Fibroblast of pulmonary artery (primary cell): ENCODE measurements around the gene TPRX2.
"Not testable (repeated sequence)": the region's sequence is repeated elsewhere in the genome, so short reads cannot be mapped to it uniquely, and the experiment has no call there.

Experiments used
- DNase-seq: peaks from one replicate; pipeline ENCODE4 v3.0.0-alpha.2; 2010; ENCODE audit warnings: low read depth
- H3K4me3 ChIP-seq: replicated peaks from 2 replicates; pipeline ENCODE4 v1.5.1; 2011; ENCODE audit warnings: low read depth, mild to moderate bottlenecking, control low read depth, low read length, moderate library complexity
- TF ChIP-seq, protein P1 (sequence below): IDR thresholded peaks from 2 replicates; pipeline ENCODE4 v1.5.1; 2011; ENCODE audit warnings: mild to moderate bottlenecking, control low read depth, low read length, inconsistent platforms; ENCODE audit errors: missing control alignments

TPRX2 gene

GRCh38 chr19:47863514-47863936 is 4.5 kb downstream of the TPRX2 start:
- H3K4me3 ChIP-seq = no peak overlapping the region
- peak; percentile 69 for DNase-seq
- TF ChIP-seq, protein P1, sequence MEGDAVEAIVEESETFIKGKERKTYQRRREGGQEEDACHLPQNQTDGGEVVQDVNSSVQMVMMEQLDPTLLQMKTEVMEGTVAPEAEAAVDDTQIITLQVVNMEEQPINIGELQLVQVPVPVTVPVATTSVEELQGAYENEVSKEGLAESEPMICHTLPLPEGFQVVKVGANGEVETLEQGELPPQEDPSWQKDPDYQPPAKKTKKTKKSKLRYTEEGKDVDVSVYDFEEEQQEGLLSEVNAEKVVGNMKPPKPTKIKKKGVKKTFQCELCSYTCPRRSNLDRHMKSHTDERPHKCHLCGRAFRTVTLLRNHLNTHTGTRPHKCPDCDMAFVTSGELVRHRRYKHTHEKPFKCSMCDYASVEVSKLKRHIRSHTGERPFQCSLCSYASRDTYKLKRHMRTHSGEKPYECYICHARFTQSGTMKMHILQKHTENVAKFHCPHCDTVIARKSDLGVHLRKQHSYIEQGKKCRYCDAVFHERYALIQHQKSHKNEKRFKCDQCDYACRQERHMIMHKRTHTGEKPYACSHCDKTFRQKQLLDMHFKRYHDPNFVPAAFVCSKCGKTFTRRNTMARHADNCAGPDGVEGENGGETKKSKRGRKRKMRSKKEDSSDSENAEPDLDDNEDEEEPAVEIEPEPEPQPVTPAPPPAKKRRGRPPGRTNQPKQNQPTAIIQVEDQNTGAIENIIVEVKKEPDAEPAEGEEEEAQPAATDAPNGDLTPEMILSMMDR = peak; percentile 97

DNA sequence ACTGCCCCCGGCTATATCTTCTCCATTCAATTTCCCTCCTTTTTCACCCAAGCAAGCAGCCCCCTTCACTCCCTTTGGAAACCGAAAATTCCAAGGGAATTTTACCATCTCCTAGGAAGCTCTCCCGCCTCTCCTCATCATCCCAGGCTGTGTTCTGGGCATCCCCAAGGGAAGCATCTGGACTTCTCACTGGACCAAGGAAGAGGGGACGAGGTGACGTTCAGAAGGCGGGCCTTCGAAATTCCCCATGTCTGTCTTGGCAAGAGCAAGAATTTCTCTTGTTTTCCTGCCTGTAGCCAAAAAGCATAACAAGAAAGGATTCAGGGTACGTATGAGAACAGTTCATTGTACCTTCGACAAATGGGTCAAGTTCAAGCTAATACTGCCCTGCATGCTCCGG is 6.1 kb downstream of the TPRX2 start:
- DNase-seq = no peak
- H3K4me3 ChIP-seq = no peak overlapping the region
- TF ChIP-seq, protein P1 = no peak

DNA sequence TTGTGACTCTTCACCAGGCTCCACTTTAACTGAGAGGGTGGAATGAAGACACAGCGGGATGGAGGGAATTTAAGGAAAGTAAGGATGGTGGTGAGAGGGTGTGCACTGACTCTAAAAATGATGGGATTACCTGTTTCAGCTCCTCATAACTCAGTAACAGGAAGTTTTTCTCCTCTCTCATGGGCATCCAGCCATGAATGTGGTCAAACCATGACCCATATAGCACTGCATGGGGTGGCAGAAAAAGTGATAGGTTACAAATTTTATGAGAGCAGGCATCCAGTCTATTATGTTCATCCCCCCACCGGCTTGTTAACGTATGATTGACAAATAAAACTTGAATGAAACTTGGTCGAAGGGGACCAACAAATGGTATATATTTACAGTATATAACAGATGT is 19.9 kb downstream of the TPRX2 start:
- no peak overlapping the region for H3K4me3 ChIP-seq
- DNase-seq = no peak
- TF ChIP-seq, protein P1 = no peak

DNA sequence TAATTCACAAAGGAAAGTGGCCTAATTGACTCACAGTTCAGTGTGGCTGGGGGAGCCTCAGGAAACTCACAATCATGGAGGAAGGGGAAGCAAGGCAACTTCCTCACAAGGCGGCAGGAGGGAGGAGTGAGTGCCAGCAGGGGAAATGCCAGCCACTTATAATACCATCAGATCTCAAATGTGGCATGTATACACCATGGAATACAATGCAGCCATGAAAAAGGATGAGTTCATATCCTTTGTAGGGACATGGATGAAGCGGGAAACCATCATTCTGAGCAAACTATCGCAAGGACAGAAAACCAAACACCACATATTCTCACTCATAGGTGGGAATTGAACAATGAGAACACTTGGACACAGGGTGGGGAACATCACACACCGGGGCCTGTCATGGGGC is 20.4 kb downstream of the TPRX2 start:
- H3K4me3 ChIP-seq, DNase-seq: not testable (repeated sequence)

GRCh38 chr19:47881757-47882156 is 22.7 kb downstream of the TPRX2 start:
- TF ChIP-seq, protein P1 = no peak
- no peak overlapping the region for H3K4me3 ChIP-seq
- no peak for DNase-seq

DNA sequence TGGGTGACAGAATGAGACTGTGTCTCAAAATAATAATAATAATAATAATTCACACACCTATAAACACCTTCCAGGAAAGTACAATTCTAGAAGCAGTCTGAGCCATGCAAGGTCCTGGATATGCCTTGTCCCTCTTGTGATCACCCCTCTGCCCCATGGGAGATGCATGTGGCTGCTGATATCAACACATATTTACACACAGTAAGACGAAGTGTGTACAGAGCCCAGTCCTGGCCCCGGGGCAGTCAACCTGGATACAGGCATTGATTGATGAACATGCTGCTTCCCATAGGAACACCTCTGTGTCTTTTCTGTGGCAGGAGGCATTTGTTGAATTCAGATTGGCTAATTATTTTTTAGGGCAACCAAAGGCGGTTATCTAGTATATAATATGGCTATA is 23.9 kb downstream of the TPRX2 start:
- no peak overlapping the region for H3K4me3 ChIP-seq
- no peak for DNase-seq
- TF ChIP-seq, protein P1 = no peak

DNA sequence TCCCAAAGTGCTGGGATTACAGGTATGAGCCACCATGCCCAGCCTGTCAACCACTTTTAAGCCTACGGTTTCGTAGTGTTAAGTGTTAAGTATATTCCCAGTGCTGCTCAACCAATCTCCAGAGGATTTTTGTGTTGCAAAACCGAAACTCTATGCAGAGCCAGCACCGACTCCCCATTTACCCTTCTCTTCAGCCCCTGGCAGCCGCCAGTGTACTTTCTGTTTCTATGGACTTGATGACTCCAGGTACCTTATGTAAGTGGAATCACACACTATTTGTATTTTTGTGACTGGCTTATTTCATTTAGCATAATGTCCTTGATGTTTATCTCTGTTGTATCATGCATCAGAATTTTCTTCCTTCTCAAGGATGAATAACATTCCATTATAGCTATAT is 26.0 kb downstream of the TPRX2 start:
- TF ChIP-seq, protein P1 = no peak
- no peak for DNase-seq
- H3K4me3 ChIP-seq = no peak overlapping the region

GRCh38 chr19:47886010-47886559 is 27.1 kb downstream of the TPRX2 start, which contains the start of gene SULT2A1:
Gene SULT2A1 (minus strand): TSS chr19:47886315. CDS start chr19:47886257, 58 bp downstream.
- DNase-seq = no peak
- TF ChIP-seq, protein P1 = no peak
- H3K4me3 ChIP-seq = no peak within 1 kb of the TSS
